Astrocyte (in vitro differentiated cells and primary cell): Measurements from ENCODE around the gene ARHGAP6. TPM values are rescaled to one million over a fixed set of nuclear protein-coding genes. Genes with fewer than 3 reads are reported as not detected.

Experiments used
- DNase-seq: peaks from one replicate; pipeline ENCODE4 v3.0.0-alpha.2; 2010; ENCODE audit warnings: low read depth
- FAIRE-seq: peaks from 2 replicates; lab custom pipeline; 2011; peaks lifted over from hg19 to GRCh38; lab: Jason Lieb, UNC
- H2AFZ ChIP-seq: 2 replicates; pipeline ENCODE4 v1.6.0; 2012; ENCODE audit warnings: low read depth, low read length, inconsistent platforms
- H3K27ac ChIP-seq: 2 replicates; pipeline ENCODE4 v1.5.1; 2011; ENCODE audit warnings: low read depth, low read length, inconsistent platforms
- H3K27me3 ChIP-seq: 2 replicates; pipeline ENCODE4 v1.6.0; 2011; ENCODE audit warnings: low read length, inconsistent platforms; ENCODE audit not compliant: insufficient read depth
- H3K36me3 ChIP-seq: 2 replicates; pipeline ENCODE4 v1.5.1; 2011; ENCODE audit warnings: low read length, inconsistent platforms; ENCODE audit not compliant: insufficient read depth
- H3K4me1 ChIP-seq: 2 replicates; pipeline ENCODE4 v1.5.1; 2011; ENCODE audit warnings: low read length, inconsistent platforms; ENCODE audit not compliant: insufficient read depth
- H3K4me2 ChIP-seq: 2 replicates; pipeline ENCODE4 v1.6.0; 2012; ENCODE audit warnings: low read length, inconsistent platforms
- H3K4me3 ChIP-seq: 2 replicates; pipeline ENCODE4 v1.5.1; 2011; ENCODE audit warnings: low read depth, mild to moderate bottlenecking, low read length, inconsistent platforms; ENCODE audit not compliant: insufficient read depth
- H3K79me2 ChIP-seq: 2 replicates; pipeline ENCODE4 v1.6.0; 2012; ENCODE audit warnings: mild to moderate bottlenecking, low read length, inconsistent platforms; ENCODE audit not compliant: insufficient read depth
- H3K9ac ChIP-seq: 2 replicates; pipeline ENCODE4 v1.6.0; 2012; ENCODE audit warnings: mild to moderate bottlenecking, low read length, inconsistent platforms
- H3K9me3 ChIP-seq: 2 replicates; pipeline ENCODE4 v1.5.1; 2012; ENCODE audit warnings: low read depth, mild to moderate bottlenecking, low read length, inconsistent platforms; ENCODE audit not compliant: insufficient read depth
- H4K20me1 ChIP-seq: 2 replicates; pipeline ENCODE4 v1.6.0; 2012; ENCODE audit warnings: low read length, inconsistent platforms; ENCODE audit not compliant: insufficient read depth
- H3K27ac Mint-ChIP-seq: one replicate; pipeline ENCODE4 v1.8.0; 2021; ENCODE audit warnings: mild to moderate bottlenecking, mixed read lengths; ENCODE audit not compliant: unreplicated experiment
- H3K27me3 Mint-ChIP-seq: one replicate; pipeline ENCODE4 v1.8.0; 2021; ENCODE audit warnings: low read depth, mixed read lengths; ENCODE audit not compliant: unreplicated experiment
- H3K36me3 Mint-ChIP-seq: one replicate; pipeline ENCODE4 v1.8.0; 2021; ENCODE audit warnings: low read depth, mixed read lengths; ENCODE audit not compliant: unreplicated experiment
- H3K4me1 Mint-ChIP-seq: one replicate; pipeline ENCODE4 v1.8.0; 2021; ENCODE audit warnings: low read depth, mixed read lengths; ENCODE audit not compliant: unreplicated experiment
- H3K4me3 Mint-ChIP-seq: one replicate; pipeline ENCODE4 v1.8.0; 2021; ENCODE audit warnings: mild to moderate bottlenecking, moderate library complexity, mixed read lengths; ENCODE audit not compliant: unreplicated experiment
- H3K9me3 Mint-ChIP-seq: one replicate; pipeline ENCODE4 v1.8.0; 2021; ENCODE audit warnings: mild to moderate bottlenecking, mixed read lengths; ENCODE audit not compliant: unreplicated experiment
- CTCF ChIP-seq: IDR thresholded peaks from 2 replicates; pipeline ENCODE4 v1.5.1; 2011; ENCODE audit warnings: low read depth, mild to moderate bottlenecking, inconsistent platforms, low read length, moderate library complexity; ENCODE audit not compliant: insufficient read depth
- EZH2 ChIP-seq: IDR thresholded peaks from 2 replicates; pipeline ENCODE4 v1.6.1; 2012; ENCODE audit warnings: mild to moderate bottlenecking, low read length, inconsistent platforms; ENCODE audit not compliant: insufficient read depth
- total RNA-seq: library from RNA; stranded (reverse); gene quantifications from 2 replicates; pipeline ENCODE4 v1.2.1, GENCODE V29; 2021

Gene ARHGAP6
- total RNA-seq, 1 donor from 2014 or later, result 0.30 TPM

- no peak overlapping the region for H3K9ac ChIP-seq
- FAIRE-seq (no peak), DNase-seq (no peak)
- no peak overlapping the region for H2AFZ ChIP-seq
- no peak overlapping the region for H3K4me3 ChIP-seq
- Mint-ChIP-seq H3K27me3 (no peaks in the 10 kb centered on the region), H3K9me3 (peaks cover 2% of the 10 kb centered on the region), H3K27ac (no peak overlapping the region), H3K4me3 (no peak overlapping the region), H3K4me1 (peaks cover 1% of the 10 kb centered on the region), H3K36me3 (no peaks in the 10 kb centered on the region)
- H3K9me3 ChIP-seq, result peaks cover 3% of the 10 kb centered on the region
- no peaks in the 10 kb centered on the region for H3K36me3 ChIP-seq
- TF ChIP-seq CTCF (no peak), EZH2 (no peak)
- H4K20me1 ChIP-seq, result no peaks in the 10 kb centered on the region
- H3K79me2 ChIP-seq, result no peaks in the 10 kb centered on the region
- H3K4me2 ChIP-seq, result no peak overlapping the region
- H3K27ac ChIP-seq, result no peak overlapping the region
- no peaks in the 10 kb centered on the region for H3K4me1 ChIP-seq
- no peaks in the 10 kb centered on the region for H3K27me3 ChIP-seq
These were observed 285.4 kb downstream of the ARHGAP6 start for GRCh38 chrX:11380187-11380844.

- Mint-ChIP-seq H3K27me3 (no peaks in the 10 kb centered on the region), H3K27ac (no peak overlapping the region), H3K4me1 (no peaks in the 10 kb centered on the region), H3K9me3 (peaks cover 2% of the 10 kb centered on the region), H3K4me3 (no peak overlapping the region), H3K36me3 (no peaks in the 10 kb centered on the region)
- Histone ChIP-seq H3K36me3 (no peaks in the 10 kb centered on the region), H3K4me2 (no peak overlapping the region), H3K9me3 (peaks cover 3% of the 10 kb centered on the region), H2AFZ (no peak overlapping the region), H3K27ac (no peak overlapping the region), H4K20me1 (no peaks in the 10 kb centered on the region), H3K9ac (no peak overlapping the region), H3K4me1 (no peaks in the 10 kb centered on the region), H3K4me3 (no peak overlapping the region), H3K79me2 (no peaks in the 10 kb centered on the region), H3K27me3 (no peaks in the 10 kb centered on the region)
- DNase-seq, result no peak
- peak; percentile 5 for FAIRE-seq
- no peak for TF ChIP-seq EZH2
- no peak for TF ChIP-seq CTCF
These were observed 289.6 kb downstream of the ARHGAP6 start for GRCh38 chrX:11376163-11376562.

GRCh38 chrX:11375614-11376119 lies 290.1 kb downstream of the ARHGAP6 start:
- DNase-seq, result no peak
- Histone ChIP-seq H3K27me3 (no peaks in the 10 kb centered on the region), H3K9ac (no peak overlapping the region), H3K4me1 (no peaks in the 10 kb centered on the region), H3K27ac (no peak overlapping the region), H2AFZ (no peak overlapping the region), H3K79me2 (no peaks in the 10 kb centered on the region), H3K4me2 (no peak overlapping the region), H3K36me3 (no peaks in the 10 kb centered on the region), H4K20me1 (no peaks in the 10 kb centered on the region), H3K9me3 (peaks cover 3% of the 10 kb centered on the region), H3K4me3 (no peak overlapping the region)
- Mint-ChIP-seq H3K36me3 (no peaks in the 10 kb centered on the region), H3K27ac (no peak overlapping the region), H3K4me1 (no peaks in the 10 kb centered on the region), H3K4me3 (no peak overlapping the region), H3K9me3 (peaks cover 2% of the 10 kb centered on the region), H3K27me3 (no peaks in the 10 kb centered on the region)
- FAIRE-seq, result peak; percentile 49
- TF ChIP-seq EZH2, result no peak
- TF ChIP-seq CTCF, result no peak
